ENCODE results near the gene MBP. TPM values are rescaled to one million over a fixed set of nuclear protein-coding genes. Genes with fewer than 3 reads are reported as not detected.

The MBP gene
- polyA plus RNA-seq, 1 donor from 2014 or later = 3.3 TPM

DNA sequence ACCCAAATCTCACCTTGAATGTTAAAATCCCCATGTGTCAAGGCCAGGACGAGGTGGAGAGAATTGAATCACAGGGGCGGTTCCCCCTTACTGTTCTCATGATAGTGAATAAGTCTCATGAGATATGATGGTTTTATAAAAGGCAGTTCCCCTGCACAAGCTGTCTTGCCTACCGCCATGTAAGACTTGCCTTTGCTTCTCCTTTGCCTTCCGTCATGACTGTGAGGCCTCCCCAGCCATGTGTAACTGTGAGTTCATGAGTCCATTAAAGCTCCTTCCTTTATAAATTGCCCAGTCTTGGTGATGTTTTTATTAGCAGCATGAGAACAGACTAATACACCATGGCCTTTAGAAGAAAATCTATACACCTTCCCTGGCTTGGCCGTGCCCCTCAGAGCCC lies 7.4 kb upstream of the MBP start:
- Histone ChIP-seq H3F3A (ENCODE audit: insufficient read depth, low read length, poor library complexity, severe bottlenecking) (no peaks in the 10 kb centered on the region), H3K4me3 (ENCODE audit: low read length) (no peak overlapping the region), H3K79me2 (replicated peaks; ENCODE audit: insufficient read depth, low read length) (no peaks in the 10 kb centered on the region), H3K27ac (ENCODE audit: low read length) (no peak overlapping the region), H3K36me3 (ENCODE audit: insufficient read depth, low read length) (no peaks in the 10 kb centered on the region), H3K27me3 (ENCODE audit: insufficient read depth, low read depth, low read length) (no peaks in the 10 kb centered on the region), H4K20me1 (ENCODE audit: insufficient read depth) (no peaks in the 10 kb centered on the region), H3K9me3 (ENCODE audit: low read length) (peaks cover 6% of the 10 kb centered on the region), H2AFZ (ENCODE audit: low read depth, low read length) (no peak overlapping the region), H3K4me2 (ENCODE audit: low read length) (no peak overlapping the region), H3K9me2 (ENCODE audit: insufficient read depth, low read length) (no peaks in the 10 kb centered on the region), H3K9ac (ENCODE audit: low read length) (no peak overlapping the region)
- TF ChIP-seq EZH2 (IDR thresholded peaks at IDR 0.05; ENCODE audit: borderline replicate concordance, insufficient read depth, low read length, poor library complexity, severe bottlenecking) (no peak), TAF1 (IDR thresholded peaks at IDR 0.05; ENCODE audit: low read depth) (no peak), MXI1 (conservative IDR thresholded peaks at IDR 0.05; ENCODE audit: poor library complexity, severe bottlenecking) (no peak), POLR2AphosphoS5 (IDR thresholded peaks at IDR 0.05) (no peak), RAD21 (conservative IDR thresholded peaks at IDR 0.05) (no peak), REST (IDR thresholded peaks at IDR 0.05; ENCODE audit: borderline replicate concordance) (no peak)

GRCh38 chr18:77139619-77140018 lies 7.0 kb upstream of the MBP start:
- Histone ChIP-seq H2AFZ (ENCODE audit: low read depth, low read length) (no peak overlapping the region), H3K36me3 (ENCODE audit: insufficient read depth, low read length) (no peaks in the 10 kb centered on the region), H3K79me2 (replicated peaks; ENCODE audit: insufficient read depth, low read length) (no peaks in the 10 kb centered on the region), H3F3A (ENCODE audit: insufficient read depth, low read length, poor library complexity, severe bottlenecking) (no peaks in the 10 kb centered on the region), H3K9me2 (ENCODE audit: insufficient read depth, low read length) (no peaks in the 10 kb centered on the region), H3K9me3 (ENCODE audit: low read length) (peaks cover 6% of the 10 kb centered on the region), H3K9ac (ENCODE audit: low read length) (no peak overlapping the region), H3K4me3 (ENCODE audit: low read length) (no peak overlapping the region), H4K20me1 (ENCODE audit: insufficient read depth) (no peaks in the 10 kb centered on the region), H3K27ac (ENCODE audit: low read length) (no peak overlapping the region), H3K27me3 (ENCODE audit: insufficient read depth, low read depth, low read length) (no peaks in the 10 kb centered on the region), H3K4me2 (ENCODE audit: low read length) (no peak overlapping the region)
- TF ChIP-seq TAF1 (IDR thresholded peaks at IDR 0.05; ENCODE audit: low read depth) (no peak), CTCF (IDR thresholded peaks at IDR 0.05; ENCODE audit: poor library complexity, severe bottlenecking) (no peak)

DNA sequence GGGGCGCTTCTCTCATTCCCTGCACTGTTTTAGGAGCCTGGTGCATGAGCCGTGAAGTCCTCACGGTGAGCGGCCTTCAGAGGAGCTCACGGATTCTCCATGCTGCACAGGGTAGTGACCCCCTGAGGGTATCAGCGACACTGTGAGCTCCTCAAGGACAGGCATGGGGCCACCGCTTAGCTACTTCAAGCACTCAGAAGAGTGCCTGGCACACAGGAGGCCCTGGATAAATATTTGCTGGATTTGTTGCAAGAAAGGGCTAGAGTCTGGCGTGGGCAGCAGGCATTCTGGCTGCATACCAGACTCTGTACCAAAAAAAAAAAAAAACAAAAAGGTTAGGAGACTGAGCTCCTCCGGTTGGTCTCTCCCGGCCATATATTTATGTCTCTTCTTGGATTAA lies 5.7 kb upstream of the MBP start:
- Histone ChIP-seq H3K4me3 (ENCODE audit: low read length) (no peak overlapping the region), H3K27me3 (ENCODE audit: insufficient read depth, low read depth, low read length) (peaks cover 12% of the 10 kb centered on the region), H3K27ac (ENCODE audit: low read length) (no peak overlapping the region), H3K9me2 (ENCODE audit: insufficient read depth, low read length) (no peaks in the 10 kb centered on the region), H3K4me2 (ENCODE audit: low read length) (no peak overlapping the region), H3K9me3 (ENCODE audit: low read length) (no peaks in the 10 kb centered on the region), H3K36me3 (ENCODE audit: insufficient read depth, low read length) (no peaks in the 10 kb centered on the region), H4K20me1 (ENCODE audit: insufficient read depth) (no peaks in the 10 kb centered on the region), H3K9ac (ENCODE audit: low read length) (no peak overlapping the region), H2AFZ (ENCODE audit: low read depth, low read length) (no peak overlapping the region), H3K79me2 (replicated peaks; ENCODE audit: insufficient read depth, low read length) (no peaks in the 10 kb centered on the region), H3F3A (ENCODE audit: insufficient read depth, low read length, poor library complexity, severe bottlenecking) (no peaks in the 10 kb centered on the region)
- TF ChIP-seq CTCF (IDR thresholded peaks at IDR 0.05; ENCODE audit: poor library complexity, severe bottlenecking) (no peak), EZH2 (IDR thresholded peaks at IDR 0.05; ENCODE audit: borderline replicate concordance, insufficient read depth, low read length, poor library complexity, severe bottlenecking) (no peak), TAF1 (IDR thresholded peaks at IDR 0.05; ENCODE audit: low read depth) (no peak), REST (IDR thresholded peaks at IDR 0.05; ENCODE audit: borderline replicate concordance) (no peak), SMC3 (conservative IDR thresholded peaks at IDR 0.05; ENCODE audit: poor library complexity) (no peak), EP300 (conservative IDR thresholded peaks at IDR 0.05; ENCODE audit: poor library complexity, severe bottlenecking) (no peak), RAD21 (conservative IDR thresholded peaks at IDR 0.05) (no peak), POLR2AphosphoS5 (IDR thresholded peaks at IDR 0.05) (no peak), MXI1 (conservative IDR thresholded peaks at IDR 0.05; ENCODE audit: poor library complexity, severe bottlenecking) (no peak)

Data from neural cell (in vitro differentiated cells).